Stimulated activated CD4-positive, alpha-beta T cell treated with anti-CD3 and anti-CD28 coated beads, TNF-alpha, amount 100 ng/mL, for 24 hours (primary cell): ENCODE data around the gene FRG1.
"Not testable (repeated sequence)": the region's sequence is repeated elsewhere in the genome, so short reads cannot be mapped to it uniquely, and the experiment has no call there.

ENCODE experiments used
- DNase-seq, 3 experiments: peaks; one replicate each; pipeline ENCODE4 v3.0.0-alpha.2; 2020; ENCODE audit warnings: low read depth in 3 of 3

Gene FRG1

GRCh38 chr4:189985651-189986243 lies 45.1 kb downstream of the FRG1 start:
- not testable (repeated sequence) for DNase-seq

GRCh38 chr4:189988877-189989431 lies 48.3 kb downstream of the FRG1 start:
- no peak for DNase-seq

- DNase-seq: not testable (repeated sequence)
These were observed 49.3 kb downstream of the FRG1 start for GRCh38 chr4:189989941-189990340.
